GM21737 (cell line): Measurements from ENCODE around the gene ANKS1B.

Source experiments
- ATAC-seq: cut with Tn5 transposase; IDR thresholded peaks from one replicate; pipeline ENCODE4 v1.9.1; 2021; ENCODE audit warnings: mild to moderate bottlenecking, moderate library complexity; ENCODE audit not compliant: unreplicated experiment

Gene ANKS1B

GRCh38 chr12:99493197-99493596 is 491.5 kb downstream of the ANKS1B start:
- ATAC-seq, result no peak

GRCh38 chr12:99486277-99486676 is 498.5 kb downstream of the ANKS1B start:
- no peak for ATAC-seq

DNA sequence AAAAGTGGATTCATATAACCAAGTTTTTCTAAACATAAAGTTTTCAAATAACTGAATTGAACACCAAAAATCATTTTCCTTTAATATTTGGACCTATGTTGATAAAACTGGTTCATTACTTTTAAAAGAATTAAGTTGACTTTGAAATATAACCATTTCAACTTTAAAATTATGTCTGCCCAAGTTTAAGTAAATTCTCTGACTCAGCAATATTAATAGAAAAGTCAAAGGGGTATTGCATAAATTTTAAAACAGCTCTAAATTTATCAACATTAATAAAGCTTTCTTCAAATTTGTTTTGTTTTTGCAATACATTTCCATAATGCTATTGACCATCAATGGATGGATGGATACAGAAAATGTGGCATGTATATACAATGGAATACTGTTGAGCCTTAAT is 505.6 kb downstream of the ANKS1B start:
- no peak for ATAC-seq

DNA sequence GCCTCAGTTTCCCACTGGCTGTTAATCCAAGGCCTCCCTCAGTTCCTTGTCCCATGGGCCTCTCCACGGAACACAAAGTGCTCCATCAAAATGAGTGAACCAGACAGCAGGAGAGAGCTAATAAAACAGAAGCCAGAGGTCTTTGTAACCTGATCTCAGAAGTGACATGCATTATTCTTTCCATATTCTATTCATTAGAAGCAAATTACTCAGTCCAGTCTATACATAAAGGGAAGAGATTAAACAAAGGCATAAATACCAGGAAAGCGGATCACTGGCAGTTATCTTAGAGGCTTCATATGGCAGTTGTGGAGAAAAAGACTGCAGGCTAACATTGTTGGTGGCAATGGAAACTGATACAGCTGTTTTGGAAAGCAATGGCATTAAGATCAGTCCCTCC is 507.8 kb downstream of the ANKS1B start:
- ATAC-seq, result no peak

GRCh38 chr12:99455350-99456035 is 529.2 kb downstream of the ANKS1B start:
- ATAC-seq, result no peak

DNA sequence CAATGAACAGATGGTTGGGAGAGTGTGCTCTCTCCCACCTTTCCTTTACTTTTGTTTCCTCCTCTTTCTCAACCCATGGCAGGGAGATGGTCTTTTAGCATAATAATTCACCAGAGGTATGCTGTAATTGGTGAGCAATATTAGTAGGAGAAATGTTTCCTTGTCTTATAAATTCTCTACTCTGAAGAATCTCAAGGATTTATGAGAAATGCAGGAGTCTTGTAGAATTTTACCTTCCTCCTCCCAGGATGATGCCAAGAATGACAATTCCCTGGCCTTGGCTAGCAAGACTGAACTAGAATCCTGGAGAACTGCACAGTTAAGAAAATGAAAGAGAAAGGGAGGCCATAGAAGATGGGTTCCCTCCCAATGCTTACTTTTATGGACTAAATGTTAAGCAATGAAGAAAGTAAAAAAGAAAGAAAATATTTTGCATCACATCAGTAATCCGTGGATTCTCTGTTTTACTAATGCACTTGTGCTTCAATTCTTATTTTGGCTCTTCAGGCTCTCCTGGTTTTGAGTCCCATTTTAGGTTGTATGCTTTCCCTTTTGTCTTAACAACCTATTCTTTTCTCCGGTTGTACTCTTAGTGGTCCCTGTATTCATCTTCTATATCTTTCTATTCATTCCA is 530.1 kb downstream of the ANKS1B start:
- no peak for ATAC-seq

DNA sequence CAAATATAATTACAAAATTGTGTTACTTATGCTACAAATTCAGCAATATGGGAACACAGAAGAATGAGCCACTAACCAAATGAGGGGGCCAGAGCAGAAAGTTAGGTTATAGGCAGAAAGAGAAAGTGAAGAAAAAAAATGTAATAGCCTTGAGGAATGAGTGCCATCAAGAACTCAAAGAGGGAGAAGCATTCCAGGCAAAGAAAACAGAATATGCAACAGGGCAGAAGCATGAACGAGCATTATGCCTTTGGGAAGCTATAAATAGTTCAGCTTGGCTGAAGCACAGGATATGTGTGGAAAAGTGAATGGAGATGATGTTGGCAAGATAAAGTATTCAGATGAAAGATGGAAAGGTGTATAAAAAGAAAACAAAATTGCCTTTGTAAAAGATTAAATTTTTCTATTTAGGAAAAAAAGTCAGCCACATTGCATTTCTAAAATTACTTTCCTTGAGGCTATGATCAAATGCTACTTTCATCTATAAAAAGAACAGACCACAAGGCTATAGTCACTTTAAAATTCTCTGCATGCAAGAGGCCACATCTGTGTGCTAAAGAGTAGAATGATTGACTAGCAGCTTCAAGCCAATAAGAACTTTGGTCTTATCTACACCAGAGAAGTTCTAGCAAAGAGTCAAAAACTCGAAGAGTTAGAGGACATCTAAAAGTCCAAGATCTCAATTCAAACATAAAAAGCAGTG is 530.7 kb downstream of the ANKS1B start:
- peak; percentile 47 for ATAC-seq

DNA sequence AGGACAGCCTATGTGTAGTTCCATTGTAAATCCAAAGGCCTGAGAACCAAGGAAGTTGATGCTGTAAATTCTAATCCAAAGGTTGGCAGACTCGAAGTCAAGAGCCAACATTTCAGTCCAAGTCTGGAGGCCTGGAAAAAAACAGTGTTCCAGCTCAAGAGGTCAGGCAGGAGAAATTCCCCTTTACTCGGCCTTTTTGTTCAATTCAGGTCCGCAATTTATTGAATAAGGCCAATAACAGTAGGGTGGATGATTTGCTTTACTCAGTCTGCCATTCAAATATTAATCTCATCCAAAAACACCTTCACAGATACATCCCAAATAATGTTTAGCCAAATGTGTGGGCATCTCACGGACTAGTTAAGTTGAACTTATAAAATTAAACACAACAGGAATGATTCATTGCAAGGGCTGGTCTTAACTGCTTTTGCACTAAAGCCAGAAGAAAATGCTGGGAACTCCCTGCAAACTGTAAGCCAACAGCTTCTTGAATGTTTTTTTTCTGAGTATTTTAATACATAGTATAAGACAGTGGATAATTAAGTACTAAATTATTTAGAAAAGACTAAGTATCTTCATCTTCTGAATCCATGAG is 534.6 kb downstream of the ANKS1B start:
- ATAC-seq, result no peak

GRCh38 chr12:99444859-99445316 is 539.8 kb downstream of the ANKS1B start:
- no peak for ATAC-seq

- no peak for ATAC-seq
These were observed 542.0 kb downstream of the ANKS1B start for GRCh38 chr12:99442758-99443157.

GRCh38 chr12:99439399-99439798 is 545.3 kb downstream of the ANKS1B start:
- no peak for ATAC-seq

- peak; percentile 99 for ATAC-seq
These were observed 548.2 kb downstream of the ANKS1B start for GRCh38 chr12:99436584-99436983.

DNA sequence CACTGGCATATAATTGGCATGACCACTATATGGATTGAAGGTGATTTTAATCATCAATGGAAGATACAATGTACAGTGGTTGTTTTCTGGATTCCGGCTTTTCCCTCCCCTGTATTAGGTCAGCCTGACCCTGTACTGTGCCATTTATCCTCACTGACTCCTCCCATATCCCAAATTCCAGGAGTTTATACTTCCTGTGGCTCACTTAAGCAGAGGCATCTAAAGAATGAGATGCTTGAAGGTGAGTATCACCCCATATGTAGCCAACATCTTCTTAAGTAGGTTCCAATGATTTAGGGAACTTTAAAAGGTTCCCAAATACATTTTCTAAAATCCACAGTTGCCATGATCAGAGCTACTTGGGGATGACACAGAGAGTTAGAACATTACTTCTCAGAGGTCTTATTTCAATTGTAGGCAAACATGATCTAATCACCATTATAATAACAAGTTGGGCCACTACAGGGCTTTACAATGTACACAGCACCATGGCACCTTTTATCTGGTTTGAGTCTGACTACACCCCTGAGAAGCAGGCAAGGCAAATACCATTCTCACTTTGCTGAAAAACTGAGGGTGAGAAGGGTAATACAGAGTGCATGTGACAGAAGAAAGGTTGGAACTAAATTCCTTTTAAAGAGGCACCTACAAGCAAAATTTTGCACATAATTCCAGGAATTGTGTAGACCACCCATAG is 549.5 kb downstream of the ANKS1B start:
- no peak for ATAC-seq

DNA sequence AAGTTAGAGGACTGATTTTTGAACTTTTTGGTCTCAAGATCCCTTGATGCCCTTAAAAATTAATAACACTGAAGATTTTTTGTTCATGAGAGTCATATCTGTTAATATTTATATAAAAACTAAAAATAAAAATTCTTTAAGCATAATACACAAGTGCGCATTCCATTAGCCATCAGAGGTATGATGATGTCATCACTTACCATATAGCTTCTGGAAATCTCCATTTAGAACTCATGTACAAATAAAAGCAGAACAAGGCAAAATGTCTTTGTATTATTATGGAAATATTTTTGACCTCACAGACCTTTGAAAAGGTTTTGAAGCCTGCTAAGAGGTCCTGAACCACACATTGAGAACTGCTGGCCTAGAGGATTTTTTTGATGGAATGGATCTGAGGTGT is 551.6 kb downstream of the ANKS1B start:
- no peak for ATAC-seq

DNA sequence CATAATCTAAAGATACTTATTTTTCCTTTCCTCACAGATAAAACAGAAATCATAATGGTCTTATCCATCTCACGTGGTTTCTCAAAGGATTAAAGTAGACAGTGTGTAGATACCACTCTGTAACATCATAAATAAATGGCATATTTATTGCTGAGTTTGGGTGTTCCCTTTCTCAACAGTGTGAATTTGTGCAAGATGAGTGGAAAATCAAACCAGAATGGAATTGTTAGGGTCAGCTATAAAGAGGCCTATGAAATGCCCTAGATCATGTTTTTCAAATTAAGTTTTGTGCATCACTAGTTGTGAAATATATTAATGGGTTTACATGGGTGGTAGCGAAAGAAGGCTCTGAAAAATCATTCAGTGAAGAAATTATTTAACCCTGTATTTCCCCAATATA is 553.5 kb downstream of the ANKS1B start:
- ATAC-seq, result no peak

DNA sequence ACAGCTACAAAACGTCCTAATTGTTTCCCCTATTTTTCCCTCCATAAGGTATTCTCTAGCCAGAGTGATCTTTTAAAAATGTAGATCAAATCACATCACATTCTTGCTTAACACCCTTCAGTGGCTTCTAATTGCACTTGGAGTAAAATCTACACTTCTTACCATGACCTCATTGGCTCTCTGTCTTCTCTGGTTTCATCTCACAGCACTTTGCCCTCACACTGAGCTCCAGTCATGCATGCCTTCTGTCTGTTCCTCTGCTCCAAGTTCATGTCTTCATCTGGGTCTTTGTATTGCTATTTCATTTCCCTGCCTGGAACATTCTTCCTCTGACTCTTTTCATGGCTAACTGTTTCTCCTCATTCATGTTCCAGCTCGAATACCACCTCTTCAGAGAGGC is 557.6 kb downstream of the ANKS1B start:
- ATAC-seq, result no peak

DNA sequence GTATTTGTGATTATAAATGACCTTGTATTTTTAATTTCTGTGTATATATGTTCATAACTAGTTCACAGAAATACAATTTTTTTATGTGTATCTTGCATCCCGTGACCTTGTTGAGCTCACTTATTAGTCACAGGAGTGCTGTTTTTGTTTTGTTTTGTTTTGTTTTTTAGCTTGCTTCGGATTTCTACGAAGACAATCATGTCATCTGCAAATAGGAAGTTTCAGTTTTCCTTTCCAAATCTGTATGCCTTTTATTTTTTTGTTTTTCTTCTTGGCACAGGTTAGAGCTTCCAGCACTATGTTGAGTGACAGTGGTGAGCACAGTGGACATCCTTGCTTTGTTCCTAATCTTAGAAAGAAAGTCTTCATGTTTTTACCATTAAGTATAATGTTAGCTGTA is 566.4 kb downstream of the ANKS1B start:
- no peak for ATAC-seq

DNA sequence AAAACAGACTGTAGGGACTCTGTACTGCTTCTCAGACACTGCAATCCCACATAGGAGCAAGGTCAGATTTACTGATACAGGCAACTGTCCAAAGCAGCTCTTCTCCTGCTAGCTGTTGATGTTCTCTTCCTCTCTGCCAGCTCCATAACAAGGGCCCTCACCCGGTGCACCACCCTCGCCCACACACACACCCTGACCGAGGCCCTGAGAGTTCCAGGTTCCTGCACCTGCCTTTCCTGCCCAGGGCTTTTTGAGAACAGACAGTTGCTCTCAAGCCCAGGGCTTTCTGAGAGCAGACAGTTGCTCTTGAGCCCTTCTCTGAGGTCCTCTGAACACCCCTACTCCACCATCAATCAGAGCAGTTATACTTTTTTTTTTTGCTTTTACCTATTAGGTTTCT is 571.0 kb downstream of the ANKS1B start:
- ATAC-seq, result no peak

GRCh38 chr12:99393763-99394162 is 591.0 kb downstream of the ANKS1B start:
- ATAC-seq, result peak; percentile 85

GRCh38 chr12:99392091-99392850 is 592.5 kb downstream of the ANKS1B start:
- ATAC-seq, result no peak
